MCF 10A (cell line): Measurements from ENCODE around the gene HPSE2. TPM values are rescaled to one million over a fixed set of nuclear protein-coding genes. Genes with fewer than 3 reads are reported as not detected.

Experiments used
- BruUV-seq: library from RNA; stranded (reverse); fragments of 400-500 nt; replicated peaks from 2 replicates; lab custom pipeline; 2021; lab: Mats Ljungman, UMichigan
- CTCF ChIA-PET: fragments of 300-600 bp; sonication (Branson Sonifier 250); formaldehyde crosslinking; extraction: SDS; loops from one replicate; lab custom pipeline; 2021; ENCODE audit warnings: antibody characterized with exemption, inconsistent platforms; lab: Yijun Ruan, JAX
- POLR2A ChIA-PET: fragments of 300-600, 350-650 bp; sonication (Branson Sonifier 250); formaldehyde crosslinking; extraction: SDS; loops from one replicate; lab custom pipeline; 2020; ENCODE audit warnings: antibody characterized with exemption, inconsistent platforms; lab: Yijun Ruan, JAX
- DNase-seq: peaks from one replicate; pipeline ENCODE4 v3.0.0-alpha.2; 2018; ENCODE audit not compliant: unreplicated experiment
- H3K27ac Mint-ChIP-seq: one replicate; pipeline ENCODE4 v1.8.0; 2022; ENCODE audit warnings: mild to moderate bottlenecking, low read depth, mixed read lengths; ENCODE audit not compliant: unreplicated experiment
- H3K27me3 Mint-ChIP-seq: one replicate; pipeline ENCODE4 v1.8.0; 2022; ENCODE audit warnings: mixed read lengths; ENCODE audit not compliant: insufficient read depth, unreplicated experiment
- H3K36me3 Mint-ChIP-seq: one replicate; pipeline ENCODE4 v1.8.0; 2022; ENCODE audit warnings: mild to moderate bottlenecking, moderate library complexity, mixed read lengths; ENCODE audit not compliant: insufficient read depth, unreplicated experiment
- H3K4me1 Mint-ChIP-seq: one replicate; pipeline ENCODE4 v1.8.0; 2022; ENCODE audit warnings: mixed read lengths; ENCODE audit not compliant: insufficient read depth, unreplicated experiment
- H3K4me3 Mint-ChIP-seq: one replicate; pipeline ENCODE4 v1.8.0; 2022; ENCODE audit warnings: mild to moderate bottlenecking, moderate library complexity, mixed read lengths; ENCODE audit not compliant: unreplicated experiment
- H3K9me3 Mint-ChIP-seq: one replicate; pipeline ENCODE4 v1.8.0; 2022; ENCODE audit warnings: mixed read lengths; ENCODE audit not compliant: unreplicated experiment
- CTCF ChIP-seq: fragments of 200-600 bp; IDR thresholded peaks from one replicate; pipeline ENCODE4 v1.8.0; 2022; ENCODE audit warnings: antibody characterized with exemption, mild to moderate bottlenecking; ENCODE audit not compliant: unreplicated experiment
- intact Hi-C: fragments of 100-400 bp; cut with micrococcal nuclease; formaldehyde crosslinking; loops from 2 replicates; pipeline ENCODE4 v1.14.1; 2022
- total RNA-seq: library from RNA; stranded (reverse); gene quantifications from 2 replicates; pipeline ENCODE4 v1.2.3, GENCODE V29; 2022

The HPSE2 gene
- total RNA-seq, 1 experiment from 2014 or later = not detected

DNA sequence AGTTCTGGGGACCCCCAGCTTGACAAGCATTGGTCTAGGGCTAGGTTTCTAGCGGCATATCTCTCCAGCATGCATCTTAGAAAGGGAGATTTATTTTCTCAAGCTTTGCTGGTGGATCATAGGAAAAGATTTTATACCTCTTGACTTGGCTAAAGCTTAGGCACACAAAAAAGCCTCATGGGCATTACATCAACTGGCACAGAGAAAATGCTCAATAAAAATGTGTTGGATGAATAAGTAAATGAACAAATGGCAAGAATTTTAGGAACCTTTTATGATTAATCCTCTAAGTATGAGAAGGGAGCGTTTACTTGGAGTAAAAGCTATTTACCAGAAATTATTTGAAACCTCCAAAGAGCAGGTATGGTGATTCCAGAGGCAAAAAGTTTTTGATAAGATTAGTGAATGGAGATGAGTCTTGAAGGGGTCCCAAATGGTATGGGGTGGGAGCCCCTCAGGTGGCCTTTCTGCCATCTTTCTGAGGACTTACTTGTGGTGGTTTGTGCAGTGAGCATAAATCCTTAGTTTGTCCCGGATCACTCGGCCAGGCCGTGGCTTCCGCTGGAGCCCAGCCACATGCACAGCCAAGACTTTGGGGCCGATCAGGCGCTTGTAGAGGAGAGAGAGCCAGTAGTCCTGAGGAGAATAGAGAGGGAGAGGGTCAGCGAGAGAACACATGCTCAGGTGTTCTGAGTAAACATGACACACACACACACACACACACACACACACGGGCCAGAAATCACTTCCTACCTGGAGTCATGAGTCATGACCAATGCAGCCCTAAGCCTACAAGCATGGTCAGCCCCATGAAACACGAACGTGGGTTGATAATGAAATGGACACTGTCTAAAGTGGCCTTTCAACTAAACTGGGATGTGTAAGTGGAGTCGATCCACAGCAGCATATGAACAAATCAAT, 745.8 kb downstream of the HPSE2 start:
- peak; percentile 47 for DNase-seq
- Mint-ChIP-seq H3K36me3 (no peaks in the 10 kb centered on the region), H3K4me3 (no peak overlapping the region), H3K27ac (no peak overlapping the region), H3K4me1 (no peaks in the 10 kb centered on the region), H3K27me3 (peaks cover 17% of the 10 kb centered on the region), H3K9me3 (no peaks in the 10 kb centered on the region)
- POLR2A ChIA-PET = no interaction called here
- CTCF ChIA-PET = no interaction called here
- intact Hi-C loops = no loop called here
- no peak for TF ChIP-seq CTCF
- BruUV-seq = no TSS peak

DNA sequence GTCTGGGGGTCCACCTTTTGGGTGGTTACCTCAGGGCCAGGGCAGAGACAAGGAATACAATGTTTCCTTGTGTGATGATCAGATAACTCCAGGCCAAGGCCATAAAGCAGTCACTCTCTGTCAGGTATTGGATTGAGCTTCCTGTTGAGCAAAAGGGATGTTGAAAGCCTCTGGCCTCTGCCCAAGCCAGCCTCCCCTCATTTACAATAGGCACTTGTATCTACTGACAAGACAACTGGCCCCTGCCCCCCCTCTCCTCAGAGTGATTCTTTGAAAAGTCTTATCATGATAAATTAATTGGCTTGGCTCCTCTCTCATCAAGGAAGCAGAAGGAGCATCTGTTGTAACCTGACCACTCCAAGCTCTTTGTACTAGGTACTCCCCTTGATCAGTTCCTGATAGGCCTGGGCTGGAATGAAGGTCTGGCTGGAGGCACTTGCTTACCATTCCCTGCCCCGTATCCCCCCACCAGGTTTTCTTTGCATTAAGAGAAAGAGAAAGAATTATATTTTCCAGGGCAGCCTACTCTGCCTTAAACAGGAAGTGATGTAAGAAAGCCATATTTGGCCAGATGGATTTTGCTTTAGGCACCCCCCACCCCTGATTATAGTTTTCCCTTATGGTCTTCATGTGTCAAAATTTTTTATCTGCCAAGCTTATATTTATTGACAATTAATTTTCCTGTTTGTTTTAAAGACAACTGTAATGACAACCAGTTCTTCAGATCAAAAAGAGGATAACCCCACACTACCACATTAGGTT, 746.8 kb downstream of the HPSE2 start:
- Mint-ChIP-seq H3K9me3 (no peaks in the 10 kb centered on the region), H3K27ac (no peak overlapping the region), H3K4me1 (no peaks in the 10 kb centered on the region), H3K4me3 (no peak overlapping the region), H3K36me3 (no peaks in the 10 kb centered on the region), H3K27me3 (peaks cover 16% of the 10 kb centered on the region)
- no peak for TF ChIP-seq CTCF
- no TSS peak for BruUV-seq
- intact Hi-C loops = no loop called here
- ChIA-PET CTCF (interaction anchor here (0.5 to 0.8 kb wide), 3 partner anchors 30 to 492 kb away, joined by 3 read pairs; no protein-coding TSS in a partner anchor), POLR2A (no interaction called here)
- peak; percentile 34 for DNase-seq

DNA sequence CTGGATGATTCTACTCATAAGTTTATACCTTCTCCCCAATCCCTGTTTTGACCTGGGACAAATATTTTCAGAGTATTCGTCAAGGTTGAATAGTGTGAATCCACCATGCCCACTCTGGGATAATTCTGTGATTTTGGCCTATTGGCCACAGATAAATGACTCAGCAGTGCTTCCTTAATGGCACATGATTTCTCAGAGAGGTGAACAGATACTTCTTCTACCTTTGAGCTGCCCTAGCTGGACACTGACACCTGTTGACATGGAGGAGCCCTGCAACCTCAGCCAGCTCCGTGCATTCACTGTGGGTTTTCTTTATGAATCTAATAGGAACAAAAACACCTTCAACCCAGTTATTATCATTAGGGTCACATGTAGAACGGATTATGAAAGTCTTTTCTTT, 748.0 kb downstream of the HPSE2 start:
- Mint-ChIP-seq H3K36me3 (no peaks in the 10 kb centered on the region), H3K4me3 (no peak overlapping the region), H3K9me3 (no peaks in the 10 kb centered on the region), H3K4me1 (no peaks in the 10 kb centered on the region), H3K27ac (no peak overlapping the region), H3K27me3 (peaks cover 4% of the 10 kb centered on the region)
- no peak for DNase-seq
- ChIA-PET POLR2A (no interaction called here), CTCF (no interaction called here)
- intact Hi-C loops = no loop called here
- BruUV-seq = no TSS peak
- no peak for TF ChIP-seq CTCF

- Mint-ChIP-seq H3K27ac (no peak overlapping the region), H3K36me3 (no peaks in the 10 kb centered on the region), H3K27me3 (no peaks in the 10 kb centered on the region), H3K4me1 (no peaks in the 10 kb centered on the region), H3K4me3 (no peak overlapping the region), H3K9me3 (no peaks in the 10 kb centered on the region)
- POLR2A ChIA-PET = no interaction called here
- CTCF ChIA-PET = interaction anchor here (0.7 kb wide), 2 partner anchors 23 to 557 kb away, joined by 3 read pairs; no protein-coding TSS in a partner anchor
- DNase-seq = no peak
- intact Hi-C loops = no loop called here
- BruUV-seq = no TSS peak
- no peak for TF ChIP-seq CTCF
Measured at GRCh38 chr10:98486421-98486820, 749.2 kb downstream of the HPSE2 start.
